Astrocyte (in vitro differentiated cells and primary cell): ENCODE data around the gene CCT4. TPM values are rescaled to one million over a fixed set of nuclear protein-coding genes. Genes with fewer than 3 reads are reported as not detected.

ENCODE experiments used
- DNase-seq: peaks from one replicate; pipeline ENCODE4 v3.0.0-alpha.2; 2010; ENCODE audit warnings: low read depth
- FAIRE-seq: peaks from 2 replicates; lab custom pipeline; 2011; peaks lifted over from hg19 to GRCh38; lab: Jason Lieb, UNC
- H2AFZ ChIP-seq: 2 replicates; pipeline ENCODE4 v1.6.0; 2012; ENCODE audit warnings: low read depth, low read length, inconsistent platforms
- H3K27ac ChIP-seq: 2 replicates; pipeline ENCODE4 v1.5.1; 2011; ENCODE audit warnings: low read depth, low read length, inconsistent platforms
- H3K27me3 ChIP-seq: 2 replicates; pipeline ENCODE4 v1.6.0; 2011; ENCODE audit warnings: low read length, inconsistent platforms; ENCODE audit not compliant: insufficient read depth
- H3K36me3 ChIP-seq: 2 replicates; pipeline ENCODE4 v1.5.1; 2011; ENCODE audit warnings: low read length, inconsistent platforms; ENCODE audit not compliant: insufficient read depth
- H3K4me1 ChIP-seq: 2 replicates; pipeline ENCODE4 v1.5.1; 2011; ENCODE audit warnings: low read length, inconsistent platforms; ENCODE audit not compliant: insufficient read depth
- H3K4me2 ChIP-seq: 2 replicates; pipeline ENCODE4 v1.6.0; 2012; ENCODE audit warnings: low read length, inconsistent platforms
- H3K4me3 ChIP-seq: 2 replicates; pipeline ENCODE4 v1.5.1; 2011; ENCODE audit warnings: low read depth, mild to moderate bottlenecking, low read length, inconsistent platforms; ENCODE audit not compliant: insufficient read depth
- H3K79me2 ChIP-seq: 2 replicates; pipeline ENCODE4 v1.6.0; 2012; ENCODE audit warnings: mild to moderate bottlenecking, low read length, inconsistent platforms; ENCODE audit not compliant: insufficient read depth
- H3K9ac ChIP-seq: 2 replicates; pipeline ENCODE4 v1.6.0; 2012; ENCODE audit warnings: mild to moderate bottlenecking, low read length, inconsistent platforms
- H3K9me3 ChIP-seq: 2 replicates; pipeline ENCODE4 v1.5.1; 2012; ENCODE audit warnings: low read depth, mild to moderate bottlenecking, low read length, inconsistent platforms; ENCODE audit not compliant: insufficient read depth
- H4K20me1 ChIP-seq: 2 replicates; pipeline ENCODE4 v1.6.0; 2012; ENCODE audit warnings: low read length, inconsistent platforms; ENCODE audit not compliant: insufficient read depth
- H3K27ac Mint-ChIP-seq: one replicate; pipeline ENCODE4 v1.8.0; 2021; ENCODE audit warnings: mild to moderate bottlenecking, mixed read lengths; ENCODE audit not compliant: unreplicated experiment
- H3K27me3 Mint-ChIP-seq: one replicate; pipeline ENCODE4 v1.8.0; 2021; ENCODE audit warnings: low read depth, mixed read lengths; ENCODE audit not compliant: unreplicated experiment
- H3K36me3 Mint-ChIP-seq: one replicate; pipeline ENCODE4 v1.8.0; 2021; ENCODE audit warnings: low read depth, mixed read lengths; ENCODE audit not compliant: unreplicated experiment
- H3K4me1 Mint-ChIP-seq: one replicate; pipeline ENCODE4 v1.8.0; 2021; ENCODE audit warnings: low read depth, mixed read lengths; ENCODE audit not compliant: unreplicated experiment
- H3K4me3 Mint-ChIP-seq: one replicate; pipeline ENCODE4 v1.8.0; 2021; ENCODE audit warnings: mild to moderate bottlenecking, moderate library complexity, mixed read lengths; ENCODE audit not compliant: unreplicated experiment
- H3K9me3 Mint-ChIP-seq: one replicate; pipeline ENCODE4 v1.8.0; 2021; ENCODE audit warnings: mild to moderate bottlenecking, mixed read lengths; ENCODE audit not compliant: unreplicated experiment
- EZH2 ChIP-seq: IDR thresholded peaks from 2 replicates; pipeline ENCODE4 v1.6.1; 2012; ENCODE audit warnings: mild to moderate bottlenecking, low read length, inconsistent platforms; ENCODE audit not compliant: insufficient read depth
- total RNA-seq: library from RNA; stranded (reverse); gene quantifications from 2 replicates; pipeline ENCODE4 v1.2.1, GENCODE V29; 2021
- TF ChIP-seq, protein P1 (sequence below): IDR thresholded peaks from 2 replicates; pipeline ENCODE4 v1.5.1; 2011; ENCODE audit warnings: low read depth, mild to moderate bottlenecking, inconsistent platforms, low read length, moderate library complexity; ENCODE audit not compliant: insufficient read depth

The CCT4 gene
- total RNA-seq, 1 donor from 2014 or later: 220 TPM

DNA sequence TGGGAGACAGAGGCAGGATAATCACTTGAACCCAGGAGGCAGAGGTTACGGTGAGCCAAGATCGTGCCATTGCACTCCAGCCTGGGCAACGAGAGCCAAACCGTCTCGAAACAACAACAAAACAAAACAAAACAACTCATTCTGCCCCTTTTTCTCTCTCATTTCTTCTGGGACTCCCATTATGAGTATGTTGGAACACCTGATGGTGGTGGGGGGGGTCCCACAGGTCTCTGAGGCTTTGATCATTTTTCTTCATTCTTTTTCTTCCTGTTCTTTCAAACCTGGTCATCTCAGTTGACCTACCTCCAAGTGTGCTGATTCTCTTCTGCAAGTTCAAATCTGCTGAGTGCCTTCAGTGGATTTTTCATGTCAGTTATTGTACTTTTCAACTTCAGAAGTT lies 26.4 kb downstream of the CCT4 start:
- Histone ChIP-seq H3K4me1 (no peaks in the 10 kb centered on the region), H3K27me3 (no peaks in the 10 kb centered on the region), H3K4me2 (no peak overlapping the region), H2AFZ (no peak overlapping the region), H3K9me3 (no peaks in the 10 kb centered on the region), H3K4me3 (no peak overlapping the region), H3K9ac (no peak overlapping the region), H3K36me3 (peaks cover 18% of the 10 kb centered on the region), H4K20me1 (peaks cover 3% of the 10 kb centered on the region), H3K27ac (no peak overlapping the region), H3K79me2 (no peaks in the 10 kb centered on the region)
- no peak overlapping the region for H3K4me3 Mint-ChIP-seq
- TF ChIP-seq EZH2: no peak
- TF ChIP-seq, protein P1, sequence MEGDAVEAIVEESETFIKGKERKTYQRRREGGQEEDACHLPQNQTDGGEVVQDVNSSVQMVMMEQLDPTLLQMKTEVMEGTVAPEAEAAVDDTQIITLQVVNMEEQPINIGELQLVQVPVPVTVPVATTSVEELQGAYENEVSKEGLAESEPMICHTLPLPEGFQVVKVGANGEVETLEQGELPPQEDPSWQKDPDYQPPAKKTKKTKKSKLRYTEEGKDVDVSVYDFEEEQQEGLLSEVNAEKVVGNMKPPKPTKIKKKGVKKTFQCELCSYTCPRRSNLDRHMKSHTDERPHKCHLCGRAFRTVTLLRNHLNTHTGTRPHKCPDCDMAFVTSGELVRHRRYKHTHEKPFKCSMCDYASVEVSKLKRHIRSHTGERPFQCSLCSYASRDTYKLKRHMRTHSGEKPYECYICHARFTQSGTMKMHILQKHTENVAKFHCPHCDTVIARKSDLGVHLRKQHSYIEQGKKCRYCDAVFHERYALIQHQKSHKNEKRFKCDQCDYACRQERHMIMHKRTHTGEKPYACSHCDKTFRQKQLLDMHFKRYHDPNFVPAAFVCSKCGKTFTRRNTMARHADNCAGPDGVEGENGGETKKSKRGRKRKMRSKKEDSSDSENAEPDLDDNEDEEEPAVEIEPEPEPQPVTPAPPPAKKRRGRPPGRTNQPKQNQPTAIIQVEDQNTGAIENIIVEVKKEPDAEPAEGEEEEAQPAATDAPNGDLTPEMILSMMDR: no peak
- H3K9me3 Mint-ChIP-seq: peaks cover 2% of the 10 kb centered on the region
- no peak overlapping the region for H3K27ac Mint-ChIP-seq
- FAIRE-seq (no peak), DNase-seq (no peak)
- H3K36me3 Mint-ChIP-seq: peaks cover 30% of the 10 kb centered on the region
- H3K27me3 Mint-ChIP-seq: no peaks in the 10 kb centered on the region
- H3K4me1 Mint-ChIP-seq: no peaks in the 10 kb centered on the region

DNA sequence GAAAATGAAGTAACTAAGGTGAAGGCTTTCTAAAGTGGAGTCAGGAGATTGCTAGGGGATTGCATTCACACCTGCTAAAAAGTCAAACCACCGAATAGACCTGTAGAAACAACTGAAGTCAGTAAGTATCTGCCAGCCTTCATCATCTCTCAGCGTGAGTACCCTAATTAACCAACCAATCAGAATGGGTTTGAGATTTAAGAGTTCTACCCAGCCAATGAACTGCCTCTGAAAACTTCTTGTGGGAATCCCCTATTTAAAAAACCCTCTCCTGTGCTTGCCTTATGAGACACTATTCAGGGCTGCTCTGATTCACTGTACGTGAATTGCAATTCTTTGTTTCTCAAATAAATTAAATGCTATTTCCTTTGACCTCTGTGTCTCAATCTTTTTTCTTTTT lies 31.2 kb downstream of the CCT4 start:
- Histone ChIP-seq H3K4me2 (no peak overlapping the region), H4K20me1 (no peaks in the 10 kb centered on the region), H3K9me3 (no peaks in the 10 kb centered on the region), H3K27ac (no peak overlapping the region), H2AFZ (no peak overlapping the region), H3K79me2 (no peaks in the 10 kb centered on the region), H3K9ac (no peak overlapping the region), H3K4me1 (peaks cover 15% of the 10 kb centered on the region), H3K27me3 (no peaks in the 10 kb centered on the region), H3K36me3 (no peaks in the 10 kb centered on the region), H3K4me3 (no peak overlapping the region)
- DNase-seq: no peak
- H3K9me3 Mint-ChIP-seq: peaks cover 2% of the 10 kb centered on the region
- no peak overlapping the region for H3K4me3 Mint-ChIP-seq
- no peak overlapping the region for H3K27ac Mint-ChIP-seq
- no peaks in the 10 kb centered on the region for H3K27me3 Mint-ChIP-seq
- no peak for FAIRE-seq
- TF ChIP-seq, protein P1: no peak
- no peak for TF ChIP-seq EZH2
- peaks cover 7% of the 10 kb centered on the region for H3K36me3 Mint-ChIP-seq
- peaks cover 3% of the 10 kb centered on the region for H3K4me1 Mint-ChIP-seq

DNA sequence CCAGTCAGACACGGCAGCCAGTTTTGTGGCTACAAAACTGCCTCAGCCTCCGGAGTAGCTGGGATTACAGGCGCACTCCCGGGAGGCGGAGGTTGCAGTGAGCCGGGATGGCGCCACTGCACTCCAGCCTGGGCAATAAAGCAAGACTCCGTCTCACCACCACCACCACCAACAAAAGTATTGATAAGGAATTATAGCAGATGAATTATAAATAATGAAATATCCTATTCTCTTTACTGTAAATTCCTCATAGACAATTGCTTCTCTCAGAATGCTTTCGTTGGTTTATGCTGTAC lies 33.2 kb downstream of the CCT4 start:
- no peak overlapping the region for H3K27ac Mint-ChIP-seq
- peaks cover 3% of the 10 kb centered on the region for H3K4me1 Mint-ChIP-seq
- Histone ChIP-seq H3K27me3 (no peaks in the 10 kb centered on the region), H3K4me1 (peaks cover 15% of the 10 kb centered on the region), H4K20me1 (no peaks in the 10 kb centered on the region), H3K9ac (peak overlapping the region; percentile 74), H3K27ac (no peak overlapping the region), H3K9me3 (no peaks in the 10 kb centered on the region), H3K4me2 (peak overlapping the region; percentile 98), H3K36me3 (no peaks in the 10 kb centered on the region), H2AFZ (peak overlapping the region; percentile 98), H3K79me2 (no peaks in the 10 kb centered on the region), H3K4me3 (peak overlapping the region; percentile 90)
- TF ChIP-seq EZH2: no peak
- TF ChIP-seq, protein P1: no peak
- H3K4me3 Mint-ChIP-seq: peak overlapping the region; percentile 88
- DNase-seq: no peak
- H3K27me3 Mint-ChIP-seq: no peaks in the 10 kb centered on the region
- no peak for FAIRE-seq
- peaks cover 5% of the 10 kb centered on the region for H3K36me3 Mint-ChIP-seq
- H3K9me3 Mint-ChIP-seq: peaks cover 2% of the 10 kb centered on the region
